GM21528 (cell line): ENCODE data around the gene POTEF.
"Not testable (repeated sequence)": the region's sequence is repeated elsewhere in the genome, so short reads cannot be mapped to it uniquely, and the experiment has no call there.

Experiments
- ATAC-seq: cut with Tn5 transposase; IDR thresholded peaks from one replicate; pipeline ENCODE4 v1.9.1; 2021; ENCODE audit warnings: mild to moderate bottlenecking, moderate library complexity; ENCODE audit not compliant: unreplicated experiment, low FRiP score

The POTEF gene

DNA sequence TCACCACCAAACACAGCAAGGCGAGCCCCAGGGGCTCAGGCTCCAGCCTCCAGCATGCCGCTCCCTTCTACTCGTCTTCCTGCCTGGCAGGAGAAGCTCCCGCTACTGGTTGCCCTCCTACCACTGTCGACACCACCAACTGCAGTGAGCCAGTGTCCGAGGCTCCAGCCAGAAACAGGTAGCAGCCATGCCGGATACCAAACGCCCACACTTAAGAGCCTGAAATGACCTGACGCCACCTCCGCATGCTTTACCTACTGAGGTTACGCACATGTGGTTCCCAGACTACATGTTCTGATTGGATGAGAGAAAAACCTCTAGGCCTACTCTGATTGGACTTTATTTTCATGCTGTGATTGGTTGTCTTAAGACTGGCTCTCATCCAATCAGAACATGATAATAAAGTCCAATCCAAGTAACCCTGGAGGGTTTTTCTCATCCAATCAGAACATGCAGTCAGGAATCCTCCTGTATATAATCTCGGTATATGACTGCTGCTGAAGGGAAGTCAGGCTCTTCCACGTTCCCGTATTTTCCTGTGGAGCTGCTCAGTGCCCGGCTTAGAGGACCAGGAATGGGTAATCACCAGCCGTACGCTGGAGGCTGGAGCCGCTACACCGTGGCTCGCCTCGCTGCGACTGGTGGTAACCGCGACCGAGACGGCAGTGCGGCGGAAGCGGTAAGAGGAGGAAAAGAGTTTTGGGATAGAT lies at the start of gene POTEF:
TSS of gene POTEF (minus strand) at position 103 of the 710 bp plus-strand sequence. CDS start 8,707 bp downstream, outside the sequence.
- not testable (repeated sequence) for ATAC-seq

DNA sequence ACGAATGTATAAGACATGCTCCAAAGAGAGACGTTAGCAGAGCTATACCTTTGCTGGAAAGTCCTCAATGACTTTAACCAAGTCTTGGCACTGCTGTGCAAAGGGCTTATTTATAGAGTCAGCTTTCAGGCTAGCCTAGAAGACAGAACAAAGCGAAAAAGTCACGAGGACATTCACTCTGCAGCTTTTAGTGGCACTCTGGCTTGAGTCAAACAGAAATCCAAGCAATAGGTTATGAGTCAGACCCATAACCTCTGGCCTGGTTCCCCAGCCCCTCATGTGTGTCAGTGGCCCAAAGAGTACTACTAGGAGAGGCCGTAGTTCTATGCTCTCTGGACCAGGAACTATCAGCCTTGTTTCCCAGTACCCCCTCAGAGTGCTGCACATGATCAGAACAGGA lies 45.8 kb upstream of the POTEF start:
- not testable (repeated sequence) for ATAC-seq

DNA sequence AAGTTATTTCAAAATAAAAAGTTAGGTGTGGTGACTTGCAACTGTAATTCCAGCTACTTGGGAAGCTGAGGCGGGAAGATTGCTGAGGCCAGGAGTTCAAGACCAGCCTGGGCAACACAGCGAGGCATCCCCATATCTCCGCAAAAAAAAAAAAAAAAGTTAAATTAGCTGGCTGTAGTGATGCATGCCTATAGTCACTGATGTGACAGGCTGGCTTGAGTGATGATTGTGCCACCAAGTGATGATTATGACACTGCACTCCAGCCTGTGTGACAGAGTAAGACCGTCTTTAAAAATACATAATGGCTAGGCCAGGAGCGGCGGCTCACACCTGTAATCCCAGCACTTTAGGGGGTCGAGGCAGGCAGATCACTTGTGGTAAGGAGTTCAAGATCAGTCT lies 40.9 kb upstream of the POTEF start:
- ATAC-seq: no peak

DNA sequence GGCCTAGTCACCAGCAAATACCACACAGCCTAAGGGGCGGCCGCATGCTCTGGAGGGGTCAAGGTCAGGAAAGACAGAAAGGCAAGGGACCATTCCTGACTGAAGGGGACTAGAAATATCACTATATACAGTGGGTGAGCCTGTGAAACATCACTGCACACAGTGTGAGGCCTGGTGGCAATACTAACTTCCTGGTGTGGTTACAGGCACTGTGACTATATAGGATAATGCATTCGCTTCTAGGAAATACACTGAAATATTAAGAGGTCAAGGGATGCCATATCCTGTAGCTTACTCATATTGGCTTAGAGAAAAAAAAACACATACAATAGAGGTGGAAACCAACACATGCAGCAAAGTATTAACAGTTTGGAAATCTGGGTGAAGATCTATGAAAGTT lies 40.1 kb upstream of the POTEF start:
- ATAC-seq: not testable (repeated sequence)

DNA sequence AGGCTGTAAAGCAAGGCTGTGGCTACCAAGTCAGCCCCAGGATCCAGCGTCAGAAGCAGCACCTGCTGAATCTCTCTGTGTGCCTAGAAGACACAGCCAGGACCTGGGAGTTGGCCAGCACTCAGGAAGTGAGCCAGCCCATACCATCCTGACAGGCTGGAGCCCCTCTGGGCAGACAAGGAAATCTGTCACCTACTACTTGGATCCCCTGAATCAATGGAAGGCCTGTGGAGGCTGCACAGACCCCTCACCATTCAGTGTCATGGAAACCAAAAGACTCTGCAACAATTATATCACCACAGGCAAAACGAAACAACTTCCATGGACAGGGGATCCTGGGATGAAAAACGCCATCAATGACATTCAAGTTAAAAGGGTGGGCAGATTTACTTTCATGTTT lies 37.6 kb upstream of the POTEF start:
- not testable (repeated sequence) for ATAC-seq

DNA sequence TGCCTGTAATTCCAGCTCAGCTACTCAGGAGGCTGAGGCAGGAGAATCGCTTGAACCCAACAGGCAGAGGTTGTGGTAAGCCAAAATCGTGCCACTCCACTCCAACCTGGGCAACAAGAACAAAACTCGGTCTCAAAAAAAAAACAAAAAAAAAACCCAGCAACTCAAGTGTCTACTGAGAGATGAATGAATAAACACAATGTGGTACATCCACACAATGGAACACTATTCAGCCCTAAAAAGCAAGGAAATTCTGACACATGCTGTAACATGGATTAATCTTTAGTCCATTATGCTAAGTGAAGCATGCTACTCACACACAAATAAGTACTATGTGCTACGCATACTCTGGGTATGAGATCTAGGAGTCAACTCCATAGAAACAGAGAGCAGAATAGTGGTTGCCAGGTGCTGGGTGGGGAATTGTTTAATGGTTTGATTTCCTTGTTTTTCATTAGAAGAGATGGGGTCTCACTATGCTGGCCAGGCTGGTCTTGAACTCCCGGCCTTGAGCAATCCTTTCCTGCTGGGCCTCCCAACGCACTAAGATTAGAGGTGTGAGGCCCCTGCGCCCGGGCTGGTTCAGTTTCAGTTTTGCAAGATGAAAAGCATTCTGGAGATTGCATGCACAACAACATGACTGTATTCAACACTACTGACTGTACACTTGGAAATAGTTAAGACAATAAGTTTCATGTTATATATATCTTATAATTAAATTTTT lies 36.4 kb upstream of the POTEF start:
- ATAC-seq: no peak

DNA sequence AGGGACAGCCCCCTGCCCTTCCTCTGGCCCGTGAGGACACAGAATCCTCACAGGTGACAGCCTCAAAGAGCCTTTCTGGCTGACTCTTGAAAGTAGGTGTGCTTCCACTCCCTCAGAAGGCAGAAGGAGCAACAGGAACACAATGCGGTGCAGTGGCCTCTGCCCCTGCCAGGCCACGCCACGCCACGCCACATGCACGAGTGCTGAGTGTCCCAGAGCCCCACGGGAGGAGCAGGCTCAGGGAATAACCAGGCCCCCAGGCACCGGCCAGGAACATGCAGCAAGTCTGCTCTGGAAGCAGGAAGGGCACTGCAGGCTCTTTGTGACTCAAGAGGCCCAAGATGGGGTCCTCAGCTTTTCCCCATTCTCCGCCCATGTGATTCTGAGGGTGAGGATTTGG lies 33.9 kb upstream of the POTEF start:
- ATAC-seq: no peak

DNA sequence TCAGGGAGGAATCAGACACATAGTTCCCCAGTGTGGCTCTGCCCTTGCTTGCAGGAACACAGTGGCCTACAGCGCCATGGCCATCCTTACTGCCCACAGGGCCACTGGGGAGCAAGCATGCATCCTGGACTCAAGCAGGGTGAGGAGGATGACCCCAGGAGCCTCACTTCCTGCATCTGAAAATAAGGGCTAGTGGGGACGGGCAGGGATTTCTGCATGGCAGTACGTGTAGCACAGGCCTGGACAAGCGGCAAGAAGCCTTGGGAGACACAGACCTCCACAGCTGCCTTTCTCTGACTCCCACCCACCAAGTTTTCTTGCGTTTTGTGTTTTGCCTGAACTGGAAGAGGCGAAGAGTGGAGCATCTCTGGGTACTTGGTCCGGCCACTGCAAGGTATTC lies 33.5 kb upstream of the POTEF start:
- not testable (repeated sequence) for ATAC-seq

DNA sequence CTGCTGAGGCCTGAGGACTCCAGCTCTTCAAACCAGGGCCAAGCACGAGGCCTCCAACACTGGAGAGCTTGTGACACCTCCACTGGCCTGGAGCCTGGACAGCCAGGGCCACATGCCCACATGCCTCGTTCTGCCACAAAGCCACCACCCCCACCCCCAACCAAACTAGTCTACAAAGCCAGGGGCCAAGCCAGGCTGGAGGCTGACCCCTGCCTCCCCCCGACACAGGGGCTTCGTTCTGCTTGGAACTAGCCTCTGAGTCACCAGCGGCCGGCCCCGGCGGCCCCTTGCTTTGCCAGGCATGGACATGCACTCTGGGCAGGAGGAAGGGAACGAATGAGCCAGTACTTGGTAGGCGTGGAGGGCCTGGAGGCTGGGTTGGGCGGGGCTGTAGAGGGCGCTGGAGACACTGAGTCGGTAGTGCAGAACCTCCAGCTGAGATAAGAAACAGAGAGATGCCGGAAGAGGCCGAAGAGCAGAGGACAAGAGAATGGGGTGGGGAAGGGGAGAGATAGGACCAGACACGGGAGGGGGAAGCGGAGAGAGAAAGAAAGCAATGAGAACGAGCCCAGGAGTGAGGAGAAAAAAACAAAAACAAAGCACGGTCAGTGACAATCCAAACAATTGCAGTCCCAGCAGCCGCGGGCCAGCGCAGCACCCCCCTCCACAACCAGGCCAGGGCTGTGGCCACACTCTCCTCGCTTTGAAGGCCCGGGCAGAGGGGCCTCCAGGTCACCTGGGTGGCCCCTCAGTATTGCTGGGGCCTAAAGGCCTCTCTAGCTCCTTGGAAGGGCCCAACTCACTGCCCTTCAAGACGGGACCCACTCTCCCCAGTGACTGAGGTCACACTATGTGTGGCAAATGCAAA lies 32.0 kb upstream of the POTEF start:
- ATAC-seq: not testable (repeated sequence)

DNA sequence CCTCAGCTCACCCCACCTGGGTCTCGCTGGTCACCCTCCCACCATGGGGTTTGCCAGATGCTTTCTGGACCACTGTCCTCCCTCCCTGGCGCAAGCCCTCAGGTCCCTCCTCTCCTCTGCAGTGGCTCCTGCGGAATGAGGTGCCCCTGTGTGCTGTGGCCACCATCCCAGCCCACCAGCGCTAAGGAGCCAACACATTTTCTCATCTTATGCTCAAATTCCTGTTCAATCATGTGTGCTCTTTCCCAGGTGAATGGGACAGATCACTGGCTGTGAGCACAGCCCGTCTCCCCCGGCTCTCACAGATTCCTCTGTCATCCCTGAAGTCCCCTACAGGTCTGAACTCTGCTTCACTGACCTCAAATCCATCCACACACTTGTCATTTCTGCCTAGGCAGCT lies 31.1 kb upstream of the POTEF start:
- no peak for ATAC-seq

DNA sequence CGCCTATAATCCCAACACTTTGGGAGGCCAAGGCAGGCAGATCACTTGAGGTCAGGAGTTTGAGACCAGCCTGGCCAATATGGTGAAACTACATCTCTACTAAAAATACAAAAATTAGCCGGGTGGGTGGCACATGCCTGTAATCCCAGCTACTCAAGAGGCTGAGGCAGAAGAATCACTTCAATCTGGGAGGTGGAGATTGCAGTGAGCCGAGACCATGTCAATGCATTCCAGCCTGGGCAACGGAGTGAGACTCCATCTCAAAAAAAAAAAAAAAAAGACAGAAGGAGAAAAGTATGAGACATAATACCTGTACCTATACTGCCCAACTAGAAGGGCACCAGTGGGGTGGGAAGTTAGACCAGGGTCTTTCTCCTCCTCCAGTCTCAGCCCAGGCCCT lies 30.4 kb upstream of the POTEF start:
- ATAC-seq: not testable (repeated sequence)

DNA sequence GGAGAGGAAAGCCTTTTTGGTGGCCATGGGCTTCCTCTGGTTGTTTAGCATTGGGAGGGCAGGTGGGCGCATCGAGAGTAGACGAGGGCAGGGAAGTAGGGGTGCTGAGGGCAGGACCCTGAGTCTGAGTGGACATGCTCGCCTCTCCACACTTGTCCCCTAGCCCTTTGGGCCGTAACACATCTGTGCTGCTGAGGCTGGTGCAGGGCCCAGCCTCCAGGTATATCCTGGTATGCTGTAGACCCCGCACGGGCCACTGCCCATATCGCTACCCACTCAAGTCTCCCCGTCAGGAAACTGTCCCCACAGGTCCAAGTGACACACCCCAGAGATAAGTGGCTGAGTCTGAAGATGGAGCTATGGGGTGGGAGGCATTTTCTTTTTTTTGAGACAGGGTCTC lies 29.6 kb upstream of the POTEF start:
- ATAC-seq: no peak

DNA sequence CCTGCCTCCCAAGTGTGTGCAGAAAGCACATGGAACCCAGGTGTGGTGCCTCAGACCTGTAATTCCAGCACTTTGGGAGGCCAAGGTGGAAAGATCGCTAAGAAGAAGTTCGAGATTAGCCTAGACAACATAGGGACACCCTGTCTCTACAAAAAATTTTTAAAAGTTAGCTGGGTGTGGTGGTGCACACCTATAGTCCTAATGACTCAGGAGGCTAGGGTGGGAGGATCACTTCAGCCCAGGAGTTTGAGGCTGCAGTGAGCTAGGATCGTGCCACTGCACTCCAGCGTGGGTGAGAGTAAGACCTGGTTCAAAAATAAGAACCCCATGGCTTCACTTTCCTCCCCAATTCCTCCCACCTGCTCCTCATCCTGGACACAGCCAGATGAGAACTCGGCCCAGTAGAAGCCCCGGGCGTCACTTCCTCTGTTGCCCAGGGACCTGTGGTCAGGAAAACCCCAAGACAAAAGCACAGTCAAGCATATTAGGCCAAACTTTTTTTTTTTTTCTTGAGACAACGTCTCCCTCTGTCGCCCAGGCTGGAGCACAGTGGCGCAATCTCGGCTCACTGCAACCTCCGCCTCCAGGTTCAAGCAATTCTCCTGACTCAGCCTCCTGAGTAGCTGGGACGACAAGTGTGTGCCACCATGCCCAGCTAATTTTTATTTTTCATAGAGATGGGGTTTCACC lies 28.9 kb upstream of the POTEF start:
- ATAC-seq: peak; percentile 81

DNA sequence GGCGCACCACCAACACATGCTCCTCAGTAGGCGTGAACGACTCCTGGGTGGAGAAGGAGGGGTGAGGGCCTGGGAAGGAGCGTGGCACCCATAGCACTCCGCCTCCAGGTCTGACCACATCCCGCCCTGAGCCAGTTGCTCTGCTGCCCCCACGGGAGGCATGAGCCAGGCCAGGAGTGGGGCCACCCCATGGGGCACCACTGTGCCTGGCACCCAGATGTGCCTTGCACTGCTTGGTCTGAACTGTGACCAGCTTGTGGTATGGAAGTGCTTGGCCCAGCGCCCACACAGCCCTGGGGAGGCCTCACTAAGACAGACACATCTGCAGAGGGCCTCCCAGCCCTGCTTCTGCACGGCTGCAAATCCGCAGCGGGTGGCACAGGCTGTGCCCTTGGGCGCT lies 28.3 kb upstream of the POTEF start:
- ATAC-seq: peak; percentile 35

DNA sequence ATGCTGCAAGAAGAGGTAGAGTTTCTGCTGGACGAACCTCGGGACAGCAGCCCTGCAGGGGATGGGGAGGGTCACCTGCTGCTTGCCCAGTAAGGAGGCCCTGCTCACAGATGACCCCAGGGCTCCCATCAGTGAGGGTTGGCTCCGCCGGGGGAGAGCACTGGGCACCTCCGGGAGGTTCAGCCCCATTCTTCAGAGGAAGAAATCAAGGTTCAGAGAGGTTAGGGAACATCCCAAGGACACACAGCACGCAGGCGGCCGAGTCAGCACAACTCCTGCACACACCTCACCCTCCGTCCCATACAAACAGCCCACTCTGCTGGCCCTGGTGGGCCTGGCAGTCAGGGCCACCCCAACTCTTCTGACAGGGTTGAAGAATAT lies 27.6 kb upstream of the POTEF start:
- no peak for ATAC-seq

DNA sequence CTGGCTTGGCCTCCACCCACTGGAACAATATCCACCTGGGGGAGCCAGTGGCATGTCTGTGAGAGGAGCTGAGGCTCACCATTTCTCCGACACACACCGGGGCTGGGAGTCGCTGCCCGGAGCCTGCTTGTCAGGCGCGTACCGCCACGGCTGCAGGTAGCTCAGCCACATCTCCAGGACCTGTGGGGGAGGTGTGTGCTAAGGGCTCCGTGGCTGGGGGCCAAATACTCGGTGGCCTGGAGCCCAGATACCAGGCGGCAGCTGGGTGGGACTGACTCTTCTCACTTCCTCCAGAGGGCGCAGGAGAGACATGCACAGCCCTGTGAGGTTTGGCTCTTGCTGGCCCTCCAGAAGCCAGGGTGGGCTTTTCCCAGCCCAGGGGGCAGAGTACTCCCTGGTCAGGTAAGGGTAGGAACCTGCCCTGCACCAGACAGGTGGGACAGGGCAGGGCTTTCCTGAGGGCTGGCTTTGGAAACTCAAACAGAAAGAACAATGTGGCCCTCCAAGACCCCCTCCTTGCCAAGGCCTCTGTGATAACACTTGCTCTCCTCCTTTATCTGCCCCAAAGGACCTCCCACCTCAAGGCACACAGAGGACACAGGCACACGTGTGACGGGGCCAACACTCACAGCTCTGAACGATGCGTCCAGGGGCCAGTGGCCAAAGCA lies 27.1 kb upstream of the POTEF start:
- ATAC-seq: not testable (repeated sequence)

DNA sequence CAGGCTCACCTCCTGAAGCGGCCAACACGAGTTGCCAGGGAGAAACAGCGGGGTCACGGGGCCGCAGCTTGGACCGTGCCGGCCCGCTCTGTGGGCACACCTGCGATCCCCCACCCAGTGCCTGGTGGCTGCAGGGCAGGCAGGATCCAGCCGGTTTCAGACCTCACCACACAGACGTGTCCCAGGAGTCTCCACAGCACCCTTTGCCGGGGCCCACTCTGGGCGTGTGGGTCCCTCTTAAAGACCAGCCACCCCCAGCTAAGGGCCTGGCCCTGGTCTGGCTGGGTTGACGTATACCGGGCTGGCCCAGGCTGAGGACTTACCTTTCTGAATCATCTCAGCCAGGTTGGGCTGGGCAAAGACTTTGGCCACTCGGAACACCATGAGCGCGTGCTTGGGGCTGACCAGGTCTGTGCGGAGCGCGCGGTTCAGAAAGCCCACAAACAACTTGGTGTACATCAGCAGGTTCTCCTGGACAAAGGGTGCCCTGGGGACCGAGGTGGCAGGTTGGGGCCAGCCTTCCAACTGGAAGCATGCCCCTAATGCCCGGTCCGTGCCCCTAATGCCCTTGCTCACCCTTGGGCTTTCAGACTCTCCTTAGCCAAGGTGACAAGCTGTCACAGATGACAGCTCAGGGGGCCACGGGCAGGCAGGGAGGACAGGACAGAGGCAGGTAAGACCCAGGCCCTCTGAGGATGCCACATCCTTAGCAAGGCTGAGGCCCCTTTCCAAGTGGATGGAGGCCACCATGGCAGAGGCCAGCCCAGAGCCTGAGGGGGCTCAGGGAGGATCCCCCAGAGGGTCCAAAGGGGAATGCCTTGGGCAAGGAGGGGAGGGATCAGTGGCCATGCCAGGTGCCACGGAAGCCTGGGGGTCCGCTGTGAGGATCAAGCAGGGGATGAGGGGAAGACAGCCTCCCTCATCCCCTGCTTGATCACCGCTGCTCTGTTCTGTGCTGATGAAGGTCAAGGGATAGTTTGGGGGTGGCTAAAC lies 26.0 kb upstream of the POTEF start:
- no peak for ATAC-seq

DNA sequence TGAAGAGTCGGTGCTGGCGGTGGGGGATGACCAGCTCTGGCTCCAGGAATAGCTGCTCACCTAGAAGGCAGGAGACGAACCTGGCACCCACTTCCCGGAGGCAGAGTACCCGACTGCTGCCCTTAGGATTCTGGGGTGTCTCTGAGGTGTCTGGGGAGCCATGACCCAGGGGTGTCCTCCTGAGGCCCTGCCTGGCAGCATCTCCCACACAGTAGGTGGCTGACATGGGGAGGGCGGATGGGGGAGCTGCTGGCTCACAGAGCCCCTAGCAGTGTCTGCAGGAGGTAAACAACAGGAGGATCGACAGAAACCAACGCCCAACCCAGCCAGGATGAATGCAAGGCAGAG lies 25.4 kb upstream of the POTEF start:
- ATAC-seq: not testable (repeated sequence)
